Measurements from ENCODE around the gene PCNT. TPM values are rescaled to one million over a fixed set of nuclear protein-coding genes. Genes with fewer than 3 reads are reported as not detected.

The PCNT gene
- total RNA-seq, 4 donors from 2014 or later: 20.6 to 43.0 (median 25.5) TPM

DNA sequence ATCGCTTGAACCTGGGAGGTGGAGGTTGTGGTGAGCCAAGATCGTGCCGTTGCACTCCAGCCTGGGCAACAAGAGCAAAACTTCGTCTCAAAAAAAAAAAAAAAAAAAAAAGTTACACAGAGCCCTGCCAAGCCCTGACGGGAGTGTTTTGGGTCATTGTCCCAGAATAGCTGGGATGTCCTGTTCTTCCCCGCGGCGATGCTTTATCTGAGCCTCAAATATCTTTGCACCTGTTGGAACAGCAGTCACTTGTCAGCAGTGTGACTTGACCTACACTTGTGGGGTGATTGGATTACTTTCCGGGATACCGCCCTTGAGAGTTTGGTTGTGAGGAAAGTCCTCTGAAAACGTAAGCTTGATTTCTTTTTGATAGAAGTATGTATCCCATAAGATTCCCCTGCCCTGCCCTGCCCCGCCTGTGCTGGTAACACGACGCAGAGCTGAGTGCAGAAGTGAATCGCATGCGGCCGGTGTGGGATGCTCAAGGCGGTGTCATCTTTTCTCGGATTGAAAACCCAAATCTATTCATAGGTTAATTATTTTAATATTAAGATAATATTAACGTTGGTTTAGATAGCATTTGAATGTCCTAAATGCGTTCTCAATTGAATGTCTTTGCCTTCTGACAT, 50.9 kb downstream of the PCNT start:
- TF ChIP-seq, protein P1, sequence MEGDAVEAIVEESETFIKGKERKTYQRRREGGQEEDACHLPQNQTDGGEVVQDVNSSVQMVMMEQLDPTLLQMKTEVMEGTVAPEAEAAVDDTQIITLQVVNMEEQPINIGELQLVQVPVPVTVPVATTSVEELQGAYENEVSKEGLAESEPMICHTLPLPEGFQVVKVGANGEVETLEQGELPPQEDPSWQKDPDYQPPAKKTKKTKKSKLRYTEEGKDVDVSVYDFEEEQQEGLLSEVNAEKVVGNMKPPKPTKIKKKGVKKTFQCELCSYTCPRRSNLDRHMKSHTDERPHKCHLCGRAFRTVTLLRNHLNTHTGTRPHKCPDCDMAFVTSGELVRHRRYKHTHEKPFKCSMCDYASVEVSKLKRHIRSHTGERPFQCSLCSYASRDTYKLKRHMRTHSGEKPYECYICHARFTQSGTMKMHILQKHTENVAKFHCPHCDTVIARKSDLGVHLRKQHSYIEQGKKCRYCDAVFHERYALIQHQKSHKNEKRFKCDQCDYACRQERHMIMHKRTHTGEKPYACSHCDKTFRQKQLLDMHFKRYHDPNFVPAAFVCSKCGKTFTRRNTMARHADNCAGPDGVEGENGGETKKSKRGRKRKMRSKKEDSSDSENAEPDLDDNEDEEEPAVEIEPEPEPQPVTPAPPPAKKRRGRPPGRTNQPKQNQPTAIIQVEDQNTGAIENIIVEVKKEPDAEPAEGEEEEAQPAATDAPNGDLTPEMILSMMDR (IDR thresholded peaks at IDR 0.05; ENCODE audit: low read depth): no peak

GRCh38 chr21:46375560-46376230, 51.7 kb downstream of the PCNT start:
- TF ChIP-seq, protein P1 (IDR thresholded peaks at IDR 0.05; ENCODE audit: low read depth): no peak

GRCh38 chr21:46376231-46376628, 52.3 kb downstream of the PCNT start:
- TF ChIP-seq, protein P1 (IDR thresholded peaks at IDR 0.05; ENCODE audit: low read depth): no peak

DNA sequence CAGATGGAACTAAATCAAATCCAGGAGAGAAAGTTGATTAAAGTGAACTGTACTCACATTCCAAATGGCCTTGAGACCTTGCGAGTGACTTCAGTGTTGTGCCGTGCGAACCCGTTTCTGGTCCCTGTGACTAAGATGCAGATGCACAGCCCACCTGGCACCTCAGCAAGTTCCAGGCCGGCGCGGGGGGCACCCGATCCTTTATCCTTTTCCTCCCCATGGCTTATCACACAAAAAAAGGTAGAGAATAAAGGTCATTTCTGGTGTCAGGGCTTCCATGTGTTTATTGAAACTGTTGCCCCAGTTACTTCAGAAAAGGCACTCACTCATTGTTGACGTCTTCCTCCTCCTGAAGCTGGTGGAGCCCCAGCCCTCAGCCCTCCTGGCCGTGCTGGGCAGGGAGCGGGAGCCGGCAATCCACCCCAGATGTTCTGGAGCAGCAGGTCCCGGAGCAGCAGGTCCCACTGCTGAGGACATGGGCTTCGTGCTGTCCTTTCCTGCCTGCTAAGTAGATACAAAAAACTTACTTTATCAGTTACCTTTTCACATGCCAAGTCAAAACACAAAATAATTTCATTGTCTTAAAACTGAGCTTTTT, 53.0 kb downstream of the PCNT start:
- TF ChIP-seq, protein P1 (IDR thresholded peaks at IDR 0.05; ENCODE audit: low read depth): no peak

- TF ChIP-seq, protein P1 (IDR thresholded peaks at IDR 0.05; ENCODE audit: low read depth): no peak
Observed at GRCh38 chr21:46377789-46378188, 53.8 kb downstream of the PCNT start.

- TF ChIP-seq, protein P1 (IDR thresholded peaks at IDR 0.05; ENCODE audit: low read depth): no peak
Observed at GRCh38 chr21:46379105-46379504, 55.1 kb downstream of the PCNT start.

DNA sequence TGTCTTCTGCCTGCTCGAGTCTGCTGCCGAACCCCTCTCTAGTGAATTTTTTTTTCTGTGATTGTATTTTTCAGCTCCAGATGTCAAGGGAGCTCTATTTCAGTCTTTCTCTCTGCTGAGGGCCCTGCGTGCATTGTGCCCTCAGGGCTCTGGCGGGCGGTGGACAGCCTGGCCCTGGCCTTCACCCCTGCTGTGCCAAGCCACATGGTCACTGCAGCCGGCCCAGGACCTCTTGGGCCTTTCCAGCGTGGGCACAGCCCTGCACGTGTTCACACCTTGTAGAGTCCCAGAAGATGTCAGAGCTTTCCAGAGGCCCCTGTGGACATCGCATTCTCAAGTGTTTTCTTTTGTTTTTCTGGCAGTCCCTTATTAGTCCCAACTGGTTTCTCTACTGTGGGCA, 55.7 kb downstream of the PCNT start:
- TF ChIP-seq, protein P1 (IDR thresholded peaks at IDR 0.05; ENCODE audit: low read depth): no peak
